Measurements from ENCODE around the gene CDIPT.
A peak's percentile ranks its signal among the peaks of the same experiment; 100 is the strongest.

The CDIPT gene

DNA sequence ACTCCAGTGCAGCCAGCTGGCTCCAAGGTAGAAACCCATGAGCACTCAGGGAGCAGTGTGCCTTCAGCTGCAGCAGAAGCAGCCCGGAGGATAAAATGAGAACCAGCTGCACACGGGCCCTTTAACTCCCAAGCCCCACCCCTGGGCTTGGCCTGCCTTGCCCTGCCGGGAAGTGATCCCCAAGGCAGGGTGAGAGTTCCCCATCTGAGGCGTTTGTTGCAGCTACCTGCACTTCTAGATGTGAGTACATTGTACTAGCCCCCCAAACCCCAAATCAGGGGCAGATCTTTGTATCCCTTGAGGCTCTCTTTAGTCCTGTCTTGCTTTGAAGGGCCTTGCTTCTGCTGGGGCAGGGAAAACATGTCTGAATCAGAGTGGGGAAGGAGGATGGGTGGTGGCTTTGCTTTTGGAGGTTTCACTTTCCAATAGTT is 42.7 kb downstream of the CDIPT start, which contains the start of gene MVP:
MVP (plus strand) TSS at position 192 of the 431 bp plus-strand sequence. CDS start 10,088 bp downstream, outside the sequence.
- Histone ChIP-seq H3K9ac (ENCODE audit: low read depth, low read length, poor library complexity, severe bottlenecking) (peak within 1 kb of the TSS; percentile 63), H3F3A (ENCODE audit: low read depth) (no peaks in the 10 kb centered on the region), H3K4me3 (ENCODE audit: low read length, poor library complexity, severe bottlenecking) (peak within 1 kb of the TSS; percentile 73), H3K9me2 (replicated peaks; ENCODE audit: low read depth, low read length) (no peaks in the 10 kb centered on the region), H3K36me3 (ENCODE audit: insufficient read depth, low read length) (no peaks in the 10 kb centered on the region; the same call in 1 of the 2 replicates), H3K79me2 (ENCODE audit: insufficient read depth, low read length) (peaks cover 28% of the 10 kb centered on the region), H3K27me3 (ENCODE audit: insufficient read depth, low read length, poor library complexity, severe bottlenecking) (no peaks in the 10 kb centered on the region), H3K4me1 (ENCODE audit: insufficient read depth, low read length, poor library complexity, severe bottlenecking) (peaks cover 33% of the 10 kb centered on the region), H3K4me2 (ENCODE audit: low read depth, low read length, poor library complexity, severe bottlenecking) (peak within 1 kb of the TSS; percentile 78), H4K20me1 (ENCODE audit: insufficient read depth, low read length, poor library complexity, severe bottlenecking) (peaks cover 15% of the 10 kb centered on the region), H3K9me3 (ENCODE audit: insufficient read depth, low read depth, low read length) (no peaks in the 10 kb centered on the region), H2AFZ (ENCODE audit: low read length) (no peak within 1 kb of the TSS)
- TF ChIP-seq, protein P1, sequence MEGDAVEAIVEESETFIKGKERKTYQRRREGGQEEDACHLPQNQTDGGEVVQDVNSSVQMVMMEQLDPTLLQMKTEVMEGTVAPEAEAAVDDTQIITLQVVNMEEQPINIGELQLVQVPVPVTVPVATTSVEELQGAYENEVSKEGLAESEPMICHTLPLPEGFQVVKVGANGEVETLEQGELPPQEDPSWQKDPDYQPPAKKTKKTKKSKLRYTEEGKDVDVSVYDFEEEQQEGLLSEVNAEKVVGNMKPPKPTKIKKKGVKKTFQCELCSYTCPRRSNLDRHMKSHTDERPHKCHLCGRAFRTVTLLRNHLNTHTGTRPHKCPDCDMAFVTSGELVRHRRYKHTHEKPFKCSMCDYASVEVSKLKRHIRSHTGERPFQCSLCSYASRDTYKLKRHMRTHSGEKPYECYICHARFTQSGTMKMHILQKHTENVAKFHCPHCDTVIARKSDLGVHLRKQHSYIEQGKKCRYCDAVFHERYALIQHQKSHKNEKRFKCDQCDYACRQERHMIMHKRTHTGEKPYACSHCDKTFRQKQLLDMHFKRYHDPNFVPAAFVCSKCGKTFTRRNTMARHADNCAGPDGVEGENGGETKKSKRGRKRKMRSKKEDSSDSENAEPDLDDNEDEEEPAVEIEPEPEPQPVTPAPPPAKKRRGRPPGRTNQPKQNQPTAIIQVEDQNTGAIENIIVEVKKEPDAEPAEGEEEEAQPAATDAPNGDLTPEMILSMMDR (conservative IDR thresholded peaks at IDR 0.05; ENCODE audit: low read length): no peak
- TF ChIP-seq EZH2phosphoT487 (IDR thresholded peaks at IDR 0.05; ENCODE audit: borderline replicate concordance): no peak

GRCh38 chr16:29819506-29819905 is 43.5 kb downstream of the CDIPT start:
- TF ChIP-seq EZH2phosphoT487 (IDR thresholded peaks at IDR 0.05; ENCODE audit: borderline replicate concordance): no peak
- TF ChIP-seq, protein P1 (conservative IDR thresholded peaks at IDR 0.05; ENCODE audit: low read length): no peak
- H3K4me1 ChIP-seq (ENCODE audit: insufficient read depth, low read length, poor library complexity, severe bottlenecking): peaks cover 36% of the 10 kb centered on the region
- H3K79me2 ChIP-seq (ENCODE audit: insufficient read depth, low read length): peaks cover 34% of the 10 kb centered on the region
- peak overlapping the region; percentile 73 for H3K4me3 ChIP-seq (ENCODE audit: low read length, poor library complexity, severe bottlenecking)
- no peak overlapping the region for H3K9ac ChIP-seq (ENCODE audit: low read depth, low read length, poor library complexity, severe bottlenecking)
- H3F3A ChIP-seq (ENCODE audit: low read depth): peaks cover 4% of the 10 kb centered on the region; the same call in 1 of the 2 replicates
- H3K9me3 ChIP-seq (ENCODE audit: insufficient read depth, low read depth, low read length): no peaks in the 10 kb centered on the region
- H3K9me2 ChIP-seq (replicated peaks; ENCODE audit: low read depth, low read length): no peaks in the 10 kb centered on the region
- no peak overlapping the region for H2AFZ ChIP-seq (ENCODE audit: low read length)
- H4K20me1 ChIP-seq (ENCODE audit: insufficient read depth, low read length, poor library complexity, severe bottlenecking): peaks cover 15% of the 10 kb centered on the region
- no peaks in the 10 kb centered on the region for H3K27me3 ChIP-seq (ENCODE audit: insufficient read depth, low read length, poor library complexity, severe bottlenecking)
- no peaks in the 10 kb centered on the region; the same call in 1 of the 2 replicates for H3K36me3 ChIP-seq (ENCODE audit: insufficient read depth, low read length)
- peak overlapping the region; percentile 78 for H3K4me2 ChIP-seq (ENCODE audit: low read depth, low read length, poor library complexity, severe bottlenecking)

DNA sequence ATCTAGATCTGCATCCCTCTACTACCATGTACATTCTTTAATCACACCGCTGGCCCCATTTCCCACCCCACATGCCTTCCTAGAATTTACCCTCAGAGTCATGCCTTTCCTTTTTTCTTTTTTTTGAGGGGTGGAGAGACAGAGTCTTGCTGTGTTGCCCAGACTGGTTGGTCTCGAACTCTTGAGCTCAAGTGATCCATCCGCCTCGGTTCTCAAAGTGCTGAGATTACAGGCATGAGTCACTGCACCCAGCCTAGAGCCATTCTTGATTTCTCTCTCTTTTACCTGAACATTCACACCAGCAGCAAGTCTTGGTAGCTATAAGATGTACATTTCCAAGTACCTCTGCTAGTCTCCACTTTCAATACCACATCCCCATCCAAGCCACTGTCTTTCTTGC is 44.9 kb downstream of the CDIPT start:
- TF ChIP-seq EZH2phosphoT487 (IDR thresholded peaks at IDR 0.05; ENCODE audit: borderline replicate concordance): no peak
- TF ChIP-seq, protein P1 (conservative IDR thresholded peaks at IDR 0.05; ENCODE audit: low read length): no peak
- H3K4me1 ChIP-seq (ENCODE audit: insufficient read depth, low read length, poor library complexity, severe bottlenecking): peaks cover 44% of the 10 kb centered on the region
- H3K4me3 ChIP-seq (ENCODE audit: low read length, poor library complexity, severe bottlenecking): peak overlapping the region; percentile 93
- H3K9me2 ChIP-seq (replicated peaks; ENCODE audit: low read depth, low read length): no peaks in the 10 kb centered on the region
- no peak overlapping the region for H2AFZ ChIP-seq (ENCODE audit: low read length)
- peak overlapping the region; percentile 86 for H3K9ac ChIP-seq (ENCODE audit: low read depth, low read length, poor library complexity, severe bottlenecking)
- no peaks in the 10 kb centered on the region; the same call in 1 of the 2 replicates for H3K36me3 ChIP-seq (ENCODE audit: insufficient read depth, low read length)
- peak overlapping the region; percentile 97 for H3K4me2 ChIP-seq (ENCODE audit: low read depth, low read length, poor library complexity, severe bottlenecking)
- no peaks in the 10 kb centered on the region for H3K27me3 ChIP-seq (ENCODE audit: insufficient read depth, low read length, poor library complexity, severe bottlenecking)
- peaks cover 34% of the 10 kb centered on the region for H3K79me2 ChIP-seq (ENCODE audit: insufficient read depth, low read length)
- peaks cover 4% of the 10 kb centered on the region; the same call in 1 of the 2 replicates for H3F3A ChIP-seq (ENCODE audit: low read depth)
- peaks cover 15% of the 10 kb centered on the region for H4K20me1 ChIP-seq (ENCODE audit: insufficient read depth, low read length, poor library complexity, severe bottlenecking)
- no peaks in the 10 kb centered on the region for H3K9me3 ChIP-seq (ENCODE audit: insufficient read depth, low read depth, low read length)
